K562 (cell line): ENCODE measurements around the gene PIK3R5.

Experiments
- MTF1 ChIP-seq: fragments of 250-450 bp; sonication (Bioruptor Pico); IDR thresholded peaks from 2 replicates; pipeline ENCODE4 v1.9.0; 2021; ENCODE audit warnings: moderate library complexity, mild to moderate bottlenecking, inconsistent platforms, borderline replicate concordance
- ZNF589 ChIP-seq: fragments of 200-800 bp; sonication (Bioruptor generic); IDR thresholded peaks from 2 replicates; pipeline ENCODE4 v1.6.1; 2016; ENCODE audit warnings: low read depth, missing genetic modification characterization, missing compliant biosample characterization
- TF ChIP-seq, protein P1 (sequence below), 3 experiments: fragments of 200-800 bp in 1 of 3; fragments of 250-450 bp in 1 of 3; fragments of 450-650 bp in 1 of 3; sonication (Bioruptor Pico) in 1 of 3; sonication (Bioruptor generic) in 1 of 3; formaldehyde crosslinking in 1 of 3; IDR thresholded peaks; 2 replicates each; pipeline versions ENCODE4 v1.6.1 to v1.8.0; 2016 to 2022; ENCODE audit warnings: mild to moderate bottlenecking in 2 of 3, missing genetic modification characterization in 2 of 3, missing compliant biosample characterization in 1 of 3, moderate library complexity in 1 of 3
- TF ChIP-seq, protein P2 (sequence below): fragments of 450-650 bp; formaldehyde crosslinking; IDR thresholded peaks from 2 replicates; pipeline ENCODE4 v1.4.0; 2022; ENCODE audit warnings: missing genetic modification characterization
- TF ChIP-seq, protein P3 (sequence below), 3 experiments: IDR thresholded peaks in 2 of 3; conservative IDR thresholded peaks in 1 of 3; 2 replicates each; pipeline ENCODE4 v1.5.1; 2011 to 2012; ENCODE audit warnings: low read length in 3 of 3, mild to moderate bottlenecking in 3 of 3, control low read depth in 2 of 3, improper control_type of control experiment in 1 of 3, inconsistent platforms in 1 of 3, low read depth in 1 of 3, mixed read lengths in 1 of 3, moderate library complexity in 1 of 3; ENCODE audit not compliant: insufficient read depth in 2 of 3

DNA sequence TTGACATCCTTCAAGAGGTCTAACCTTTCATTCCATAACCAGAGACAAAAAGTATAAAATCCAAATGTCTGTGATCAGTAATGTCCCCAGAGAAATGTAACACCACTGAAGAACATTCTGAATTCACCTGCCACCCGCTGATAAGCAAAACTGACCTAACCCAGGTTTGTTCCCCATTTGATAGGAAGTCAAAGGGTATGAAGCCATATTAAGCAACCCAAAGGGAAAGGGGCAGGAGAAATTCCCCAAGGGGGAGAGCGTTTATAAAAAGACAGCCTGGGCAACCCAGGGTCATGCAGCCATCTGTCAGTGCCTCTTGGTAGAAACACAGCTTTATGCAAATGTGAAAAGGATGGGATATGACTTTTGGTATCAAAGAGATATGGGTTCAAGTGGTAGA is 67.4 kb downstream of the PIK3R5 start:
- TF ChIP-seq, protein P1, sequence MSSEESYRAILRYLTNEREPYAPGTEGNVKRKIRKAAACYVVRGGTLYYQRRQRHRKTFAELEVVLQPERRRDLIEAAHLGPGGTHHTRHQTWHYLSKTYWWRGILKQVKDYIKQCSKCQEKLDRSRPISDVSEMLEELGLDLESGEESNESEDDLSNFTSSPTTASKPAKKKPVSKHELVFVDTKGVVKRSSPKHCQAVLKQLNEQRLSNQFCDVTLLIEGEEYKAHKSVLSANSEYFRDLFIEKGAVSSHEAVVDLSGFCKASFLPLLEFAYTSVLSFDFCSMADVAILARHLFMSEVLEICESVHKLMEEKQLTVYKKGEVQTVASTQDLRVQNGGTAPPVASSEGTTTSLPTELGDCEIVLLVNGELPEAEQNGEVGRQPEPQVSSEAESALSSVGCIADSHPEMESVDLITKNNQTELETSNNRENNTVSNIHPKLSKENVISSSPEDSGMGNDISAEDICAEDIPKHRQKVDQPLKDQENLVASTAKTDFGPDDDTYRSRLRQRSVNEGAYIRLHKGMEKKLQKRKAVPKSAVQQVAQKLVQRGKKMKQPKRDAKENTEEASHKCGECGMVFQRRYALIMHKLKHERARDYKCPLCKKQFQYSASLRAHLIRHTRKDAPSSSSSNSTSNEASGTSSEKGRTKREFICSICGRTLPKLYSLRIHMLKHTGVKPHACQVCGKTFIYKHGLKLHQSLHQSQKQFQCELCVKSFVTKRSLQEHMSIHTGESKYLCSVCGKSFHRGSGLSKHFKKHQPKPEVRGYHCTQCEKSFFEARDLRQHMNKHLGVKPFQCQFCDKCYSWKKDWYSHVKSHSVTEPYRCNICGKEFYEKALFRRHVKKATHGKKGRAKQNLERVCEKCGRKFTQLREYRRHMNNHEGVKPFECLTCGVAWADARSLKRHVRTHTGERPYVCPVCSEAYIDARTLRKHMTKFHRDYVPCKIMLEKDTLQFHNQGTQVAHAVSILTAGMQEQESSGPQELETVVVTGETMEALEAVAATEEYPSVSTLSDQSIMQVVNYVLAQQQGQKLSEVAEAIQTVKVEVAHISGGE (CRISPR knock-in tag; IDR thresholded peaks at IDR 0.05) = no peak
- TF ChIP-seq MTF1 (no peak), ZNF589 (CRISPR knock-in tag) (no peak)
- TF ChIP-seq, protein P2, sequence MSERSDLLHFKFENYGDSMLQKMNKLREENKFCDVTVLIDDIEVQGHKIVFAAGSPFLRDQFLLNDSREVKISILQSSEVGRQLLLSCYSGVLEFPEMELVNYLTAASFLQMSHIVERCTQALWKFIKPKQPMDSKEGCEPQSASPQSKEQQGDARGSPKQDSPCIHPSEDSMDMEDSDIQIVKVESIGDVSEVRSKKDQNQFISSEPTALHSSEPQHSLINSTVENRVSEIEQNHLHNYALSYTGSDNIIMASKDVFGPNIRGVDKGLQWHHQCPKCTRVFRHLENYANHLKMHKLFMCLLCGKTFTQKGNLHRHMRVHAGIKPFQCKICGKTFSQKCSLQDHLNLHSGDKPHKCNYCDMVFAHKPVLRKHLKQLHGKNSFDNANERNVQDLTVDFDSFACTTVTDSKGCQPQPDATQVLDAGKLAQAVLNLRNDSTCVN (CRISPR knock-in tag) = no peak
- TF ChIP-seq, protein P3, sequence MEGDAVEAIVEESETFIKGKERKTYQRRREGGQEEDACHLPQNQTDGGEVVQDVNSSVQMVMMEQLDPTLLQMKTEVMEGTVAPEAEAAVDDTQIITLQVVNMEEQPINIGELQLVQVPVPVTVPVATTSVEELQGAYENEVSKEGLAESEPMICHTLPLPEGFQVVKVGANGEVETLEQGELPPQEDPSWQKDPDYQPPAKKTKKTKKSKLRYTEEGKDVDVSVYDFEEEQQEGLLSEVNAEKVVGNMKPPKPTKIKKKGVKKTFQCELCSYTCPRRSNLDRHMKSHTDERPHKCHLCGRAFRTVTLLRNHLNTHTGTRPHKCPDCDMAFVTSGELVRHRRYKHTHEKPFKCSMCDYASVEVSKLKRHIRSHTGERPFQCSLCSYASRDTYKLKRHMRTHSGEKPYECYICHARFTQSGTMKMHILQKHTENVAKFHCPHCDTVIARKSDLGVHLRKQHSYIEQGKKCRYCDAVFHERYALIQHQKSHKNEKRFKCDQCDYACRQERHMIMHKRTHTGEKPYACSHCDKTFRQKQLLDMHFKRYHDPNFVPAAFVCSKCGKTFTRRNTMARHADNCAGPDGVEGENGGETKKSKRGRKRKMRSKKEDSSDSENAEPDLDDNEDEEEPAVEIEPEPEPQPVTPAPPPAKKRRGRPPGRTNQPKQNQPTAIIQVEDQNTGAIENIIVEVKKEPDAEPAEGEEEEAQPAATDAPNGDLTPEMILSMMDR (IDR thresholded peaks at IDR 0.05 in 2 of 3, conservative IDR thresholded peaks at IDR 0.05 in 1 of 3; ENCODE audit: insufficient read depth in 2 of 3, low read depth in 1 of 3, low read length in 3 of 3) = no peak
